CD14-positive monocyte (primary cell): ENCODE results near the gene STK4. TPM values are rescaled to one million over a fixed set of nuclear protein-coding genes. Genes with fewer than 3 reads are reported as not detected.

ENCODE experiments used
- DNase-seq, 3 donors: peaks; one replicate each; pipeline ENCODE4 v3.0.0-alpha.2; 2011 to 2022
- H2AFZ ChIP-seq: 2 replicates; pipeline ENCODE4 v1.6.0; 2012; ENCODE audit warnings: mild to moderate bottlenecking, low read depth, low read length, inconsistent platforms; ENCODE audit not compliant: insufficient read depth, poor library complexity, severe bottlenecking
- H3K27ac ChIP-seq, 2 donors: 1 replicate in 1 of 2; 2 replicates in 1 of 2; pipeline ENCODE4 v1.5.1; 2012 to 2013; ENCODE audit warnings: low read length in 2 of 2, control low read depth in 1 of 2, inconsistent platforms in 1 of 2, low read depth in 1 of 2, mild to moderate bottlenecking in 1 of 2
- H3K27me3 ChIP-seq, 2 donors: one replicate each; pipeline versions ENCODE4 v1.6.0 to v1.6.1; 2011 to 2013; ENCODE audit warnings: low read length in 2 of 2; ENCODE audit not compliant: control insufficient read depth in 2 of 2, insufficient read depth in 2 of 2
- H3K36me3 ChIP-seq, 2 donors: replicated peaks in 1 of 2; 1 replicate in 1 of 2; 2 replicates in 1 of 2; pipeline versions ENCODE4 v1.5.1 to v1.6.1; 2012 to 2013; ENCODE audit warnings: low read length in 2 of 2, control low read depth in 1 of 2, inconsistent platforms in 1 of 2, mild to moderate bottlenecking in 1 of 2; ENCODE audit not compliant: insufficient read depth in 2 of 2, control insufficient read depth in 1 of 2
- H3K4me1 ChIP-seq, 2 donors: 1 replicate in 1 of 2; 2 replicates in 1 of 2; pipeline versions ENCODE4 v1.5.1 to v1.6.1; 2012 to 2013; ENCODE audit warnings: low read length in 2 of 2, control low read depth in 1 of 2, inconsistent platforms in 1 of 2, mild to moderate bottlenecking in 1 of 2, moderate library complexity in 1 of 2; ENCODE audit not compliant: insufficient read depth in 2 of 2, control insufficient read depth in 1 of 2
- H3K4me2 ChIP-seq: replicated peaks from 2 replicates; pipeline ENCODE3; 2012; ENCODE audit warnings: low read length, moderate library complexity, mild to moderate bottlenecking; ENCODE audit not compliant: poor library complexity, severe bottlenecking; ENCODE audit errors: extremely low read depth
- H3K4me3 ChIP-seq, 3 experiments: fragments of 200-600 bp in 1 of 3; sonication (generic) in 1 of 3; replicated peaks in 1 of 3; 1 replicate in 2 of 3; 2 replicates in 1 of 3; pipeline ENCODE4 v1.5.1; 2011 to 2013; ENCODE audit warnings: low read length in 3 of 3, mild to moderate bottlenecking in 3 of 3, control low read depth in 2 of 3, low read depth in 2 of 3, inconsistent platforms in 1 of 3, moderate library complexity in 1 of 3
- H3K79me2 ChIP-seq: 2 replicates; pipeline ENCODE4 v1.6.0; 2012; ENCODE audit warnings: mild to moderate bottlenecking, control low read depth, inconsistent platforms, low read length, moderate library complexity; ENCODE audit not compliant: insufficient read depth
- H3K9ac ChIP-seq: 2 replicates; pipeline ENCODE4 v1.6.0; 2017; ENCODE audit warnings: low read length, mild to moderate bottlenecking; ENCODE audit not compliant: insufficient read depth, poor library complexity, severe bottlenecking
- H3K9me3 ChIP-seq, 2 donors: replicated peaks in 1 of 2; 1 replicate in 1 of 2; 2 replicates in 1 of 2; pipeline versions ENCODE4 v1.5.1 to v1.6.1; 2012 to 2013; ENCODE audit warnings: low read length in 2 of 2, control low read depth in 1 of 2; ENCODE audit not compliant: control insufficient read depth in 1 of 2, insufficient read depth in 1 of 2
- H4K20me1 ChIP-seq: 2 replicates; pipeline ENCODE4 v1.6.0; 2012; ENCODE audit warnings: mild to moderate bottlenecking, low read length, control low read depth, moderate library complexity; ENCODE audit not compliant: insufficient read depth
- H3K27ac Mint-ChIP-seq, 7 donors: one replicate each; pipeline ENCODE4 v1.8.0; 2020; ENCODE audit warnings: mild to moderate bottlenecking in 7 of 7, mixed read lengths in 7 of 7, moderate library complexity in 6 of 7, inconsistent platforms in 2 of 7
- H3K27me3 Mint-ChIP-seq, 3 donors: one replicate each; pipeline ENCODE4 v1.8.0; 2021 to 2022; ENCODE audit warnings: low read depth in 3 of 3, mild to moderate bottlenecking in 3 of 3, mixed read lengths in 3 of 3, moderate library complexity in 3 of 3, inconsistent platforms in 1 of 3
- H3K36me3 Mint-ChIP-seq, 2 donors: one replicate each; pipeline ENCODE4 v1.8.0; 2020; ENCODE audit warnings: mixed read lengths in 2 of 2, inconsistent platforms in 1 of 2, mild to moderate bottlenecking in 1 of 2
- H3K4me1 Mint-ChIP-seq: one replicate; pipeline ENCODE4 v1.8.0; 2020; ENCODE audit warnings: mild to moderate bottlenecking, mixed read lengths
- H3K4me3 Mint-ChIP-seq, 2 donors: one replicate each; pipeline ENCODE4 v1.8.0; 2020; ENCODE audit warnings: mild to moderate bottlenecking in 2 of 2, mixed read lengths in 2 of 2, moderate library complexity in 1 of 2
- H3K9me3 Mint-ChIP-seq, 7 donors: one replicate each; pipeline ENCODE4 v1.8.0; 2020 to 2022; ENCODE audit warnings: mixed read lengths in 7 of 7, mild to moderate bottlenecking in 6 of 7, moderate library complexity in 6 of 7, inconsistent platforms in 2 of 7
- WGBS: methylation state at CpG from one replicate; pipeline ENCODE4 v1.1.5; 2013; ENCODE audit warnings: missing lambda C conversion rate; ENCODE audit not compliant: insufficient coverage; 5-methylcytosine and 5-hydroxymethylcytosine counted together
- intact Hi-C, 2 donors: fragments of 100-400 bp; cut with micrococcal nuclease; formaldehyde crosslinking; loops; one replicate each; pipeline versions ENCODE4 v1.15.0 to v1.15.1; 2023
- polyA plus RNA-seq, 3 donors: library from polyadenylated mRNA; depleted of rRNA in 1 of 3; unstranded in 2 of 3; stranded (reverse) in 1 of 3; fragments of 300-500 nt in 2 of 3; fragments of >200 nt in 1 of 3; fragmentation: Illumina TruSeq in 2 of 3; gene quantifications; 1 replicate in 2 of 3; 2 replicates in 1 of 3; pipeline ENCODE4 v1.2.3, GENCODE V29; 2012 to 2021
- TF ChIP-seq, protein P1 (sequence below): fragments of 200-600 bp; IDR thresholded peaks from one replicate; pipeline ENCODE4 v1.8.0; 2022; ENCODE audit warnings: antibody characterized with exemption, mild to moderate bottlenecking

STK4 gene
- polyA plus RNA-seq, 3 donors: 53.0 to 123 (median 69.9) TPM

DNA sequence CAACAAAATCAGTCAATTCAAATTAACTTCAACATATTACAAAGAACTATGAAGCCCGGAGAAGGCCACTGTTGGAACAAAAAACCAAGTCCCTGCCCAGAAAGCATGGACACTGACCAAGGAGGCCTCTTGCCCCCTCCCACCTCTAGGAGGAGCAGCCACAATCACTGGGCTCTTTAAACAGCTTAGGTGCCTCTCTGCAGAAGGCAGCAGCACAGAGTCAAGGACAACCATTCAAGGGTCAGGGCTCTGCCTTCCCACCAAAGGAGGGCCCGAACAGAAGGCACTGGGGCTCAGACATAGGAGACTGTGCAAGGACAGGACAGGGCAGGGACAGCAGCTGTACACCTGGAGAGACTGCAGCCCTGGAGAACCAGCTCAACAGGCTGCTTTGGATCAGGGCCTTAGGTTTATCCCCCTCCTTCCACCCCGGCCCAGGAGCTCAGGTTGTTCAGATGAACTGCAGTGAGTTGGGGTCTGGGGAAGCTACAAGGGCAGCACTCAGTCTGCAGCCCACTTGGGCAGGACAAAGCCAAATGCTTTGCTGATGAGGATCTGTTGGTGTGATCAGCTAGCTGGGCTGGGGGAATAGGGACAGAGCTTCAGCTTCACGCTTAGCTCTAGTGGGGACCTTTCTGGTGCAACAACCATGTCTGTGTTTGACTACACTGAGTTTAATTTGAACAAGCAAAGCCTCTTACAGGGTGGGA lies 23.9 kb upstream of the STK4 start:
- Histone ChIP-seq H3K27me3 (no peaks in the 10 kb centered on the region), H3K79me2 (no peaks in the 10 kb centered on the region), H2AFZ (no peak overlapping the region), H3K36me3 (peaks cover 78 to 97% of the 10 kb centered on the region in 2 donors), H3K4me3 (no peak overlapping the region), H3K27ac (no peak overlapping the region), H3K9ac (no peak overlapping the region), H3K4me2 (no peak overlapping the region), H3K4me1 (peaks cover 6 to 7% of the 10 kb centered on the region in 2 donors), H4K20me1 (no peaks in the 10 kb centered on the region), H3K9me3 (no peaks in the 10 kb centered on the region)
- Mint-ChIP-seq H3K27me3 (peaks cover 0 to 3% (median 0%) of the 10 kb centered on the region in 3 donors), H3K4me3 (no peak overlapping the region), H3K36me3 (peaks cover 74 to 82% of the 10 kb centered on the region in 2 donors), H3K4me1 (peaks cover 11% of the 10 kb centered on the region), H3K9me3 (no peaks in the 10 kb centered on the region), H3K27ac (peak overlapping the region in 2 of 7 donors; percentile 46 to 47)
- WGBS: 100% methylated on average over 3 of the region's 4 CpGs
- intact Hi-C loops: no loop called here
- DNase-seq: no peak
- TF ChIP-seq, protein P1, sequence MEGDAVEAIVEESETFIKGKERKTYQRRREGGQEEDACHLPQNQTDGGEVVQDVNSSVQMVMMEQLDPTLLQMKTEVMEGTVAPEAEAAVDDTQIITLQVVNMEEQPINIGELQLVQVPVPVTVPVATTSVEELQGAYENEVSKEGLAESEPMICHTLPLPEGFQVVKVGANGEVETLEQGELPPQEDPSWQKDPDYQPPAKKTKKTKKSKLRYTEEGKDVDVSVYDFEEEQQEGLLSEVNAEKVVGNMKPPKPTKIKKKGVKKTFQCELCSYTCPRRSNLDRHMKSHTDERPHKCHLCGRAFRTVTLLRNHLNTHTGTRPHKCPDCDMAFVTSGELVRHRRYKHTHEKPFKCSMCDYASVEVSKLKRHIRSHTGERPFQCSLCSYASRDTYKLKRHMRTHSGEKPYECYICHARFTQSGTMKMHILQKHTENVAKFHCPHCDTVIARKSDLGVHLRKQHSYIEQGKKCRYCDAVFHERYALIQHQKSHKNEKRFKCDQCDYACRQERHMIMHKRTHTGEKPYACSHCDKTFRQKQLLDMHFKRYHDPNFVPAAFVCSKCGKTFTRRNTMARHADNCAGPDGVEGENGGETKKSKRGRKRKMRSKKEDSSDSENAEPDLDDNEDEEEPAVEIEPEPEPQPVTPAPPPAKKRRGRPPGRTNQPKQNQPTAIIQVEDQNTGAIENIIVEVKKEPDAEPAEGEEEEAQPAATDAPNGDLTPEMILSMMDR: no peak

DNA sequence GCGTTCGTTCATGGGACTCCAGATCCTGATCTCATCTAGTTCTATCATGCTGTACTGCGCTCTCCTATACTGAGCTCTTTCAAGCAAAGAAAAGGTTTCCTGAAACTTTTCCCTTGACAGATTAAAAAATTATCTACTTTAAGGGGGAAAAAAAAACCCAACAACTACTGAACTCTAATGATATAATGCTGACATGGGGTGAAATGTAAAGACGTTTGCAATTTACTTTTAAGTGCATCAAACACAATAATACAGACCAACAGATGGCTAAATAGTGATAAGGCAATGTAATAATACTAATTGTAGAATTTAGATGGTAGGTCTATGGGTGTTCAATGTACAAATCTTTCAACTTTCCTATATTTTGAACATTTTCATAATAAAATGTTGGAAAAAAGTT lies 22.5 kb upstream of the STK4 start:
- no peak overlapping the region for H3K4me3 ChIP-seq
- TF ChIP-seq, protein P1: no peak
- Mint-ChIP-seq H3K36me3 (peaks cover 73 to 77% of the 10 kb centered on the region in 2 donors), H3K9me3 (no peaks in the 10 kb centered on the region), H3K27me3 (peaks cover 0 to 3% (median 0%) of the 10 kb centered on the region in 3 donors), H3K27ac (no peak overlapping the region), H3K4me1 (peaks cover 15% of the 10 kb centered on the region), H3K4me3 (no peak overlapping the region)
- H3K27me3 ChIP-seq: no peaks in the 10 kb centered on the region
- no peak overlapping the region for H2AFZ ChIP-seq
- H3K27ac ChIP-seq: no peak overlapping the region
- intact Hi-C loops: no loop called here
- no peaks in the 10 kb centered on the region for H3K79me2 ChIP-seq
- no peak overlapping the region for H3K9ac ChIP-seq
- H4K20me1 ChIP-seq: no peaks in the 10 kb centered on the region
- H3K4me1 ChIP-seq: peaks cover 8 to 9% of the 10 kb centered on the region in 2 donors
- H3K9me3 ChIP-seq: no peaks in the 10 kb centered on the region
- H3K4me2 ChIP-seq: no peak overlapping the region
- peaks cover 81 to 93% of the 10 kb centered on the region in 2 donors for H3K36me3 ChIP-seq
- no peak for DNase-seq
- 100% methylated on average over 2 of the region's 4 CpGs for WGBS
